GM23338 (cell line): ENCODE measurements around the gene STN1. TPM values are rescaled to one million over a fixed set of nuclear protein-coding genes. Genes with fewer than 3 reads are reported as not detected.

Experiments
- ATAC-seq: fragments of 200-7000 bp; cut with Tn5 transposase; 3 replicates; pipeline ENCODE4 v1.9.1; 2020
- DNase-seq: peaks from one replicate; pipeline ENCODE4 v3.0.0-alpha.2; 2015; ENCODE audit warnings: low spot score
- H2AFZ ChIP-seq: fragments of 200-600 bp; sonication (generic); 2 replicates; pipeline ENCODE4 v1.8.0; 2016; ENCODE audit warnings: antibody characterized with exemption, mild to moderate bottlenecking, moderate library complexity
- H3F3A ChIP-seq: fragments of 200-600 bp; sonication (generic); replicated peaks from 2 replicates; pipeline ENCODE4 v1.8.0; 2017; ENCODE audit warnings: antibody characterized with exemption, mixed run types, low read depth
- H3K27ac ChIP-seq: fragments of 200-600 bp; sonication (generic); 2 replicates; pipeline ENCODE4 v1.6.1; 2016; ENCODE audit warnings: low read depth
- H3K27me3 ChIP-seq: fragments of 200-600 bp; sonication (generic); 2 replicates; pipeline ENCODE4 v1.8.0; 2016; ENCODE audit warnings: mild to moderate bottlenecking, mixed run types, moderate library complexity; ENCODE audit not compliant: insufficient read depth
- H3K36me3 ChIP-seq: fragments of 200-600 bp; sonication (generic); 2 replicates; pipeline ENCODE4 v1.8.0; 2016; ENCODE audit warnings: mild to moderate bottlenecking; ENCODE audit not compliant: insufficient read depth
- H3K4me1 ChIP-seq: fragments of 200-600 bp; sonication (generic); 2 replicates; pipeline ENCODE4 v1.8.0; 2016; ENCODE audit warnings: mild to moderate bottlenecking, moderate library complexity; ENCODE audit not compliant: insufficient read depth
- H3K4me2 ChIP-seq: fragments of 200-600 bp; sonication (generic); 2 replicates; pipeline ENCODE4 v1.7.1; 2017; ENCODE audit warnings: mixed run types
- H3K4me3 ChIP-seq: fragments of 200-600 bp; sonication (generic); 2 replicates; pipeline ENCODE4 v1.6.1; 2016; ENCODE audit warnings: mixed run types
- H3K79me2 ChIP-seq: fragments of 200-600 bp; sonication (generic); replicated peaks from 2 replicates; pipeline ENCODE4 v1.8.0; 2017; ENCODE audit warnings: mild to moderate bottlenecking; ENCODE audit not compliant: insufficient read depth
- H3K9me2 ChIP-seq: fragments of 200-600 bp; sonication (generic); 2 replicates; pipeline ENCODE4 v1.8.0; 2017; ENCODE audit not compliant: insufficient read depth
- H4K20me1 ChIP-seq: fragments of 200-600 bp; sonication (generic); replicated peaks from 2 replicates; pipeline ENCODE4 v1.8.0; 2017; ENCODE audit warnings: mild to moderate bottlenecking; ENCODE audit not compliant: insufficient read depth
- H3K27ac Mint-ChIP-seq: 2 replicates; pipeline ENCODE4 v1.8.0; 2020; ENCODE audit warnings: inconsistent platforms, mild to moderate bottlenecking, moderate library complexity, mixed read lengths
- H3K27me3 Mint-ChIP-seq: 3 replicates; pipeline ENCODE4 v1.8.0; 2022; ENCODE audit warnings: low read depth, mild to moderate bottlenecking, moderate library complexity, mixed read lengths, inconsistent platforms; ENCODE audit not compliant: insufficient read depth, poor library complexity
- H3K36me3 Mint-ChIP-seq: 3 replicates; pipeline ENCODE4 v1.8.0; 2021; ENCODE audit warnings: low read depth, mild to moderate bottlenecking, inconsistent platforms, moderate library complexity, mixed read lengths
- H3K4me1 Mint-ChIP-seq: 3 replicates; pipeline ENCODE4 v1.8.0; 2020; ENCODE audit warnings: mild to moderate bottlenecking, inconsistent platforms, mixed read lengths
- H3K4me3 Mint-ChIP-seq: 3 replicates; pipeline ENCODE4 v1.8.0; 2021; ENCODE audit warnings: moderate library complexity, mild to moderate bottlenecking, inconsistent platforms, mixed read lengths
- H3K9me3 Mint-ChIP-seq: 3 replicates; pipeline ENCODE4 v1.8.0; 2020; ENCODE audit warnings: moderate library complexity, mild to moderate bottlenecking, inconsistent platforms, mixed read lengths
- CREB1 ChIP-seq: fragments of 250-450 bp; sonication (Bioruptor Pico); IDR thresholded peaks from 2 replicates; pipeline ENCODE4 v1.5.0; 2020; ENCODE audit warnings: low read depth, mild to moderate bottlenecking, moderate library complexity
- CTCF ChIP-seq, 2 experiments: fragments of 200-600 bp in 1 of 2; sonication (generic) in 1 of 2; conservative IDR thresholded peaks; 2 replicates each; pipeline versions ENCODE4 v1.5.1 to v1.6.1; 2016 to 2017; ENCODE audit warnings: antibody characterized with exemption in 2 of 2, low read depth in 2 of 2, mild to moderate bottlenecking in 2 of 2, moderate library complexity in 1 of 2
- ETS1 ChIP-seq: IDR thresholded peaks from 2 replicates; pipeline ENCODE4 v1.6.1; 2016; ENCODE audit warnings: antibody characterized with exemption
- EZH2 ChIP-seq: fragments of 200-600 bp; sonication (generic); IDR thresholded peaks from one replicate; pipeline ENCODE4 v1.8.0; 2017; ENCODE audit warnings: antibody characterized with exemption, mild to moderate bottlenecking, low read depth; ENCODE audit not compliant: unreplicated experiment
- REST ChIP-seq: IDR thresholded peaks from one replicate; pipeline ENCODE4 v1.6.1; 2018; ENCODE audit warnings: antibody characterized with exemption; ENCODE audit not compliant: unreplicated experiment
- ZNF331 ChIP-seq: fragments of 250-450 bp; sonication (Bioruptor Pico); IDR thresholded peaks from 2 replicates; pipeline ENCODE4 v1.5.0; 2020; ENCODE audit warnings: low read depth, mild to moderate bottlenecking, moderate library complexity
- ZNF462 ChIP-seq: fragments of 250-450 bp; sonication (Bioruptor Pico); IDR thresholded peaks from 2 replicates; pipeline ENCODE4 v1.5.0; 2020; ENCODE audit warnings: mild to moderate bottlenecking, moderate library complexity
- polyA plus RNA-seq: library from polyadenylated mRNA; unstranded; fragments of >200 nt; fragmentation: Nextera tagmentation; extraction: Ambion mirVana; gene quantifications from 2 replicates; pipeline ENCODE4 v1.2.1, GENCODE V29; 2016
- total RNA-seq: library from RNA; depleted of rRNA; stranded (reverse); fragments of >200 nt; shearing (Covaris generic); gene quantifications from 2 replicates; pipeline ENCODE4 v1.2.3, GENCODE V29; 2014

STN1 gene
- total and polyA plus RNA-seq, 2 experiments from 2014 or later: 7.2 to 11.3 TPM

GRCh38 chr10:103893817-103894216 is 24.2 kb downstream of the STN1 start:
- Histone ChIP-seq H3K27ac (no peak overlapping the region), H3F3A (no peaks in the 10 kb centered on the region), H4K20me1 (no peaks in the 10 kb centered on the region), H3K27me3 (no peaks in the 10 kb centered on the region), H2AFZ (no peak overlapping the region), H3K4me1 (no peaks in the 10 kb centered on the region; the same call in 1 of the 2 replicates), H3K4me2 (no peak overlapping the region), H3K36me3 (peaks cover 6% of the 10 kb centered on the region; the same call in 1 of the 2 replicates), H3K79me2 (no peaks in the 10 kb centered on the region), H3K9me2 (no peaks in the 10 kb centered on the region), H3K4me3 (no peak overlapping the region)
- 0 out of 3 replicates have a peak, but pooled peaks cover 4% of the 10 kb centered on the region for H3K36me3 Mint-ChIP-seq
- H3K9me3 Mint-ChIP-seq: no peaks in the 10 kb centered on the region
- no peak for TF ChIP-seq ETS1
- no peak overlapping the region for H3K4me3 Mint-ChIP-seq
- H3K4me1 Mint-ChIP-seq: peaks cover 13% of the 10 kb centered on the region
- ATAC-seq: no peak
- DNase-seq: no peak
- H3K27me3 Mint-ChIP-seq: peaks cover 2% of the 10 kb centered on the region
- no peak overlapping the region for H3K27ac Mint-ChIP-seq

GRCh38 chr10:103892181-103892580 is 25.8 kb downstream of the STN1 start:
- Histone ChIP-seq H2AFZ (no peak overlapping the region), H3K79me2 (no peaks in the 10 kb centered on the region), H4K20me1 (no peaks in the 10 kb centered on the region), H3K27me3 (no peaks in the 10 kb centered on the region), H3K4me3 (no peak overlapping the region), H3K27ac (no peak overlapping the region), H3K36me3 (peaks cover 6% of the 10 kb centered on the region; the same call in 1 of the 2 replicates), H3F3A (no peaks in the 10 kb centered on the region), H3K4me1 (no peaks in the 10 kb centered on the region; the same call in 1 of the 2 replicates), H3K9me2 (no peaks in the 10 kb centered on the region), H3K4me2 (no peak overlapping the region)
- no peak for DNase-seq
- Mint-ChIP-seq H3K27ac (no peak overlapping the region), H3K4me3 (no peak overlapping the region), H3K27me3 (peaks cover 2% of the 10 kb centered on the region), H3K4me1 (peaks cover 10% of the 10 kb centered on the region), H3K9me3 (no peaks in the 10 kb centered on the region), H3K36me3 (no peaks in the 10 kb centered on the region)
- no peak for ATAC-seq
- TF ChIP-seq CTCF (conservative IDR thresholded peaks at IDR 0.05; ENCODE audit: low read depth in 2 of 2) (no peak), ZNF462 (no peak), REST (no peak), ETS1 (no peak), ZNF331 (no peak), EZH2 (no peak), CREB1 (no peak)
